Measurements from ENCODE around the gene BAZ2B. TPM values are rescaled to one million over a fixed set of nuclear protein-coding genes. Genes with fewer than 3 reads are reported as not detected.

The BAZ2B gene
- total RNA-seq, 1 experiment from 2014 or later, result 54.9 TPM

DNA sequence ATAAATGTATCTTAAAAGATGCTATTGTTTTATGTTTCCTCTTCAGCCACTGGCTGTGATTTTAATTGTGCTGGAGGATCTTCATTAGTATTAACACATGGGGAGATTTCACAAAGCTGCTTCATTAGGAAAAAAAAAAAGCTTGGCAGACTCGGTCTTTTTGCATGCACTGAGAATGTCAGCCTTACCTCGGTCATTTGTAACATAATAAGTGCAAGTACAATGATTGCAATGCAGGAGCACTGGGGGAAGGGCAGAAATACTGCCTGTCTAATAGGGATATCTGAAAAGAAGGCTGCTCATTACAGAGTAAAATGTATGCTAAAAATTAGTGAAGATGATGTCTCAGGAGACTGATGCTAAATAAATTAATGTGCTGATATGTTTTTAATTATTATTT, 1.3 kb upstream of the BAZ2B start:
- TF ChIP-seq, protein P1, sequence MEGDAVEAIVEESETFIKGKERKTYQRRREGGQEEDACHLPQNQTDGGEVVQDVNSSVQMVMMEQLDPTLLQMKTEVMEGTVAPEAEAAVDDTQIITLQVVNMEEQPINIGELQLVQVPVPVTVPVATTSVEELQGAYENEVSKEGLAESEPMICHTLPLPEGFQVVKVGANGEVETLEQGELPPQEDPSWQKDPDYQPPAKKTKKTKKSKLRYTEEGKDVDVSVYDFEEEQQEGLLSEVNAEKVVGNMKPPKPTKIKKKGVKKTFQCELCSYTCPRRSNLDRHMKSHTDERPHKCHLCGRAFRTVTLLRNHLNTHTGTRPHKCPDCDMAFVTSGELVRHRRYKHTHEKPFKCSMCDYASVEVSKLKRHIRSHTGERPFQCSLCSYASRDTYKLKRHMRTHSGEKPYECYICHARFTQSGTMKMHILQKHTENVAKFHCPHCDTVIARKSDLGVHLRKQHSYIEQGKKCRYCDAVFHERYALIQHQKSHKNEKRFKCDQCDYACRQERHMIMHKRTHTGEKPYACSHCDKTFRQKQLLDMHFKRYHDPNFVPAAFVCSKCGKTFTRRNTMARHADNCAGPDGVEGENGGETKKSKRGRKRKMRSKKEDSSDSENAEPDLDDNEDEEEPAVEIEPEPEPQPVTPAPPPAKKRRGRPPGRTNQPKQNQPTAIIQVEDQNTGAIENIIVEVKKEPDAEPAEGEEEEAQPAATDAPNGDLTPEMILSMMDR (conservative IDR thresholded peaks at IDR 0.05), result no peak
- H4K20me1 ChIP-seq (ENCODE audit: control insufficient read depth, insufficient read depth, insufficient read length), result no peaks in the 10 kb centered on the region
- H3K79me2 ChIP-seq (ENCODE audit: insufficient read depth, low read length), result peaks cover 7% of the 10 kb centered on the region; the same call in 1 of the 2 replicates
- H3K9ac ChIP-seq (ENCODE audit: extremely low read depth, insufficient read length, low read length), result no peak overlapping the region
- H2BK5ac ChIP-seq (ENCODE audit: insufficient read length, low read length), result peak overlapping the region; percentile 72
- H2AK5ac ChIP-seq (ENCODE audit: insufficient read length, low read length), result no peak overlapping the region
- H3K23me2 ChIP-seq (ENCODE audit: insufficient read length, low read depth, low read length, poor library complexity, severe bottlenecking), result peaks cover 3% of the 10 kb centered on the region
- no peak overlapping the region for H3K4ac ChIP-seq (ENCODE audit: low read depth, low read length)
- Mint-ChIP-seq H3K4me3 (peak overlapping the region; percentile 79 to 96), H3K27me3 (ENCODE audit: low read depth) (no peaks in the 10 kb centered on the region), H3K36me3 (ENCODE audit: insufficient read depth in 1 of 3, low read depth in 3 of 3) (peaks cover 0 to 5% (median 0%) of the 10 kb centered on the region in 3 experiments; a peak in 2 of 7 replicates), H3K27ac (peak overlapping the region; percentile 46 to 100 (median 99); a peak in 5 of 7 replicates), H3K4me1 (peaks cover 32 to 39% of the 10 kb centered on the region in 2 experiments), H3K9me3 (peaks cover 0 to 2% of the 10 kb centered on the region in 2 experiments; a peak in 1 of 5 replicates)
- no peak overlapping the region for H4K91ac ChIP-seq (ENCODE audit: insufficient read length, low read depth, low read length)
- H3K27me3 ChIP-seq (ENCODE audit: insufficient read depth, low read length), result no peaks in the 10 kb centered on the region
- H3K27ac ChIP-seq (ENCODE audit: insufficient read length, low read depth, low read length), result peak overlapping the region; percentile 33
- no peaks in the 10 kb centered on the region for H3K9me3 ChIP-seq (ENCODE audit: control insufficient read depth, low read depth, low read length)
- no peak overlapping the region for H2AFZ ChIP-seq (ENCODE audit: low read length)
- WGBS (ENCODE audit: extremely low coverage, insufficient read length, low lambda C conversion rate), result no CpG with 5 or more reads among the region's 2 CpGs
- H3K4me1 ChIP-seq (ENCODE audit: insufficient read depth, low read length), result peaks cover under 1% of the 10 kb centered on the region; the same call in 1 of the 2 replicates
- no peak overlapping the region for H3K23ac ChIP-seq (ENCODE audit: insufficient read length, low read depth, low read length)
- H4K8ac ChIP-seq (replicated peaks; ENCODE audit: insufficient read length, low read depth, low read length), result no peak overlapping the region
- peak overlapping the region; percentile 91 for H3K4me2 ChIP-seq (ENCODE audit: insufficient read depth, insufficient read length, low read length)
- H2BK12ac ChIP-seq (ENCODE audit: insufficient read length, low read depth, low read length), result no peak overlapping the region
- H3K14ac ChIP-seq (ENCODE audit: insufficient read depth, low read length), result no peak overlapping the region
- no peaks in the 10 kb centered on the region for H3K79me1 ChIP-seq (ENCODE audit: insufficient read depth, low read depth, low read length, poor library complexity, severe bottlenecking)
- H2BK15ac ChIP-seq (ENCODE audit: low read depth, low read length), result no peak overlapping the region
- DNase-seq, result no peak
- no peak overlapping the region for H3T11ph ChIP-seq (ENCODE audit: low read length)
- H3K18ac ChIP-seq (ENCODE audit: insufficient read length, low read depth, low read length), result no peak overlapping the region
- H2BK120ac ChIP-seq (ENCODE audit: low read depth, low read length, poor library complexity, severe bottlenecking), result no peak overlapping the region
- no peak overlapping the region for H3K56ac ChIP-seq (ENCODE audit: insufficient read length, low read depth, low read length)
- no peak overlapping the region for H4K5ac ChIP-seq (ENCODE audit: insufficient read length, low read depth, low read length)
- H2BK20ac ChIP-seq (ENCODE audit: low read depth, low read length, poor library complexity, severe bottlenecking), result no peak overlapping the region

Data from H9 (cell line).